ENCODE data around the gene MYO7B. TPM values are rescaled to one million over a fixed set of nuclear protein-coding genes. Genes with fewer than 3 reads are reported as not detected.
A peak's percentile ranks its signal among the peaks of the same experiment; 100 is the strongest.

MYO7B gene
- total and polyA plus RNA-seq, 2 donors (not counting 1 experiment from before 2014, with no cell fraction given), result under 0.01 TPM; not detected in 1

DNA sequence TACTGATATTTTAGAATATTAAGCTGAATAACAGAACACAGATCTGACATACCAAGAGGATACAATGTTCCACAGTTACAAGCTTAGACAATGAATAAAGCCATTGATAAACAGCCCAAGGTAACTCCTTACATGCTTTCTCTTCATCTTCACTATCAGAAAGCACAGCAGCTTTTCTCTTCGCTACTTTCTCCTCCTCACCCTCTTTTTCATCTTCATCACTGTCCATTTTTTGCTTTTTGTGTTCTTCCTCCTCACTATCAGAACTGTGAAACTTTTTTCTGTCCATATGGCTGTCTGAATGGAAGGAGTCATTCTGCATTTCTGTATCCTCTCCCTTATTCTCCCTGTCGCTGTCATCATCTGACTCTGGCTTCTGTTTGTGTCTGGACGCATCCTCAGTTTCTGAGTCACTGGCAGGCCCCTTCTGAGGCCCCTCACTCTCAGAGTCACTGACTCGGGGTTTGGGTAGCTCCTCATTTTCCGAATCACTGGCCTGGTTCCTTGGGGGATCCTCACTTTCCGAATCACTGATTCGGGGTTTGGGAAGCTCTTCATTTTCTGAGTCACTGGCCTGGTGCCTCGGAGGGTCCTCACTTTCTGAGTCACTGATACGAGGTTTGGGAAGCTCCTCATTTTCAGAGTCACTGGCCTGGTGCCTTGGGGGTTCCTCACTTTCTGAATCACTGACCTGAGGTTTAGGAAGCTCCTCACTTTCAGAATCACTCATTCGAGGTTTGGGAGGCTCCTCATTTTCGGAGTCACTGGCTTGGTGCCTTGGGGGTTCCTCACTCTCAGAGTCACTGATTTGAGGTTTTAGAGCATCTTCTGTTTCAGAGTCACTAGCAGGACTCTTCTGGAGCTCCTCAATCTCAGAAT is 30.7 kb upstream of the MYO7B start:
- Histone ChIP-seq H3K4me2 (ENCODE audit: extremely low read depth, insufficient read depth, low read length) (no peak overlapping the region), H3K9me3 (ENCODE audit: control insufficient read depth, insufficient read depth, low read depth, low read length) (no peaks in the 10 kb centered on the region), H3K79me2 (ENCODE audit: control insufficient read depth, insufficient read depth, low read length) (peaks cover 30% of the 10 kb centered on the region), H3K4me3 (replicated peaks in 1 of 4; ENCODE audit: control extremely low read depth in 1 of 4, insufficient read depth in 1 of 4, low read depth in 3 of 4, low read length in 4 of 4) (no peak overlapping the region), H3K9ac (ENCODE audit: insufficient read depth, low read length) (no peak overlapping the region), H3K27ac (ENCODE audit: insufficient read depth, low read length) (peak overlapping the region; percentile 41), H2AFZ (ENCODE audit: low read length) (no peak overlapping the region), H3K36me3 (ENCODE audit: control insufficient read depth, insufficient read depth, low read length) (peaks cover 11% of the 10 kb centered on the region), H3K4me1 (ENCODE audit: control insufficient read depth, extremely low read depth, insufficient read depth, low read length) (peaks cover 13% of the 10 kb centered on the region), H4K20me1 (ENCODE audit: control insufficient read depth, extremely low read depth, insufficient read depth, low read length) (peaks cover 1% of the 10 kb centered on the region), H3K27me3 (ENCODE audit: control insufficient read depth, insufficient read depth, low read length) (no peaks in the 10 kb centered on the region)
- no peak for DNase-seq (ENCODE audit: low read depth in 2 of 2)
- TF ChIP-seq, protein P1, sequence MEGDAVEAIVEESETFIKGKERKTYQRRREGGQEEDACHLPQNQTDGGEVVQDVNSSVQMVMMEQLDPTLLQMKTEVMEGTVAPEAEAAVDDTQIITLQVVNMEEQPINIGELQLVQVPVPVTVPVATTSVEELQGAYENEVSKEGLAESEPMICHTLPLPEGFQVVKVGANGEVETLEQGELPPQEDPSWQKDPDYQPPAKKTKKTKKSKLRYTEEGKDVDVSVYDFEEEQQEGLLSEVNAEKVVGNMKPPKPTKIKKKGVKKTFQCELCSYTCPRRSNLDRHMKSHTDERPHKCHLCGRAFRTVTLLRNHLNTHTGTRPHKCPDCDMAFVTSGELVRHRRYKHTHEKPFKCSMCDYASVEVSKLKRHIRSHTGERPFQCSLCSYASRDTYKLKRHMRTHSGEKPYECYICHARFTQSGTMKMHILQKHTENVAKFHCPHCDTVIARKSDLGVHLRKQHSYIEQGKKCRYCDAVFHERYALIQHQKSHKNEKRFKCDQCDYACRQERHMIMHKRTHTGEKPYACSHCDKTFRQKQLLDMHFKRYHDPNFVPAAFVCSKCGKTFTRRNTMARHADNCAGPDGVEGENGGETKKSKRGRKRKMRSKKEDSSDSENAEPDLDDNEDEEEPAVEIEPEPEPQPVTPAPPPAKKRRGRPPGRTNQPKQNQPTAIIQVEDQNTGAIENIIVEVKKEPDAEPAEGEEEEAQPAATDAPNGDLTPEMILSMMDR (conservative IDR thresholded peaks at IDR 0.05 in 1 of 2, IDR thresholded peaks at IDR 0.05 in 1 of 2; ENCODE audit: low read depth in 1 of 2, low read length in 2 of 2), result no peak
- TF ChIP-seq EZH2 (IDR thresholded peaks at IDR 0.05; ENCODE audit: low read length, missing control alignments), result no peak

GRCh38 chr2:127506510-127506909 is 29.0 kb upstream of the MYO7B start:
- DNase-seq (ENCODE audit: low read depth in 2 of 2), result no peak
- no peaks in the 10 kb centered on the region for H3K9me3 ChIP-seq (ENCODE audit: control insufficient read depth, insufficient read depth, low read depth, low read length)
- no peak overlapping the region for H3K4me2 ChIP-seq (ENCODE audit: extremely low read depth, insufficient read depth, low read length)
- TF ChIP-seq, protein P1 (conservative IDR thresholded peaks at IDR 0.05 in 1 of 2, IDR thresholded peaks at IDR 0.05 in 1 of 2; ENCODE audit: low read depth in 1 of 2, low read length in 2 of 2), result no peak
- H3K79me2 ChIP-seq (ENCODE audit: control insufficient read depth, insufficient read depth, low read length), result peaks cover 47% of the 10 kb centered on the region
- peaks cover 6% of the 10 kb centered on the region for H3K36me3 ChIP-seq (ENCODE audit: control insufficient read depth, insufficient read depth, low read length)
- no peaks in the 10 kb centered on the region for H3K27me3 ChIP-seq (ENCODE audit: control insufficient read depth, insufficient read depth, low read length)
- no peak overlapping the region for H3K27ac ChIP-seq (ENCODE audit: insufficient read depth, low read length)
- H3K4me3 ChIP-seq (replicated peaks in 1 of 4; ENCODE audit: control extremely low read depth in 1 of 4, insufficient read depth in 1 of 4, low read depth in 3 of 4, low read length in 4 of 4), result no peak overlapping the region
- peaks cover 1% of the 10 kb centered on the region for H4K20me1 ChIP-seq (ENCODE audit: control insufficient read depth, extremely low read depth, insufficient read depth, low read length)
- no peak overlapping the region for H3K9ac ChIP-seq (ENCODE audit: insufficient read depth, low read length)
- peaks cover 13% of the 10 kb centered on the region for H3K4me1 ChIP-seq (ENCODE audit: control insufficient read depth, extremely low read depth, insufficient read depth, low read length)
- no peak overlapping the region for H2AFZ ChIP-seq (ENCODE audit: low read length)

DNA sequence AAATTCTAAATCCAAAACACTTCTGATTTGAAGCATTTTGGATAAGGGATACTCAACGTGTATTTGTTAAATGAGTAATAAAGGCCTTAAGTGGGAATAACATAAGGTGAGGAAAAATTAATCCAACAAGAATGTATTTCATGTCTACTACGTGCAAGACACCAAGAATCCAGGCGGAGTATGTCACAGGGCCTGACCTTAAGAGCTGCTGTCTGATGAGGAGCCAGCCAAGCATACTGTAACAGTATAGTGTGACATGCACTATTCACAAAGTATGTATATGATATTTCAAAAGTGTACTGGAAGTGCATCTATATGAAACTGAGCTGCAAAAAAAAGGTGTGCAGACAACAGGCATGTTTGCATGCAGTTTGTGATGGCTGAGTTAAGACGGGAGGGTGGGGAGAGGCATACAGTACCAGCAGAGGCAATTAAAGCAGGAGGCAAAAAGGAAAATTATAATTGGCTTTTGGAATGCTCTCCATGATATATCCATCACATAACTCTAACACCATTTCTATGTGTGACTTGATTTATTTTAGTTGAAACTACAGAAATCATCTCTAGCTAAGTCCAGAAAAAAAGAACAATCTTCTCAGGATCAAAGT is 27.4 kb upstream of the MYO7B start:
- peaks cover 1% of the 10 kb centered on the region for H4K20me1 ChIP-seq (ENCODE audit: control insufficient read depth, extremely low read depth, insufficient read depth, low read length)
- H3K79me2 ChIP-seq (ENCODE audit: control insufficient read depth, insufficient read depth, low read length), result peaks cover 59% of the 10 kb centered on the region
- H3K4me3 ChIP-seq (replicated peaks in 1 of 4; ENCODE audit: control extremely low read depth in 1 of 4, insufficient read depth in 1 of 4, low read depth in 3 of 4, low read length in 4 of 4), result peak overlapping the region in 1 of 4 experiments; percentile 18
- peak; percentile 49 to 50 for DNase-seq (ENCODE audit: low read depth in 2 of 2)
- peaks cover 2% of the 10 kb centered on the region for H3K36me3 ChIP-seq (ENCODE audit: control insufficient read depth, insufficient read depth, low read length)
- no peak overlapping the region for H3K9ac ChIP-seq (ENCODE audit: insufficient read depth, low read length)
- no peaks in the 10 kb centered on the region for H3K27me3 ChIP-seq (ENCODE audit: control insufficient read depth, insufficient read depth, low read length)
- no peak for TF ChIP-seq EZH2 (IDR thresholded peaks at IDR 0.05; ENCODE audit: low read length, missing control alignments)
- TF ChIP-seq, protein P1 (conservative IDR thresholded peaks at IDR 0.05 in 1 of 2, IDR thresholded peaks at IDR 0.05 in 1 of 2; ENCODE audit: low read depth in 1 of 2, low read length in 2 of 2), result no peak
- peak overlapping the region; percentile 46 for H3K27ac ChIP-seq (ENCODE audit: insufficient read depth, low read length)
- H2AFZ ChIP-seq (ENCODE audit: low read length), result no peak overlapping the region
- H3K9me3 ChIP-seq (ENCODE audit: control insufficient read depth, insufficient read depth, low read depth, low read length), result no peaks in the 10 kb centered on the region
- peaks cover 13% of the 10 kb centered on the region for H3K4me1 ChIP-seq (ENCODE audit: control insufficient read depth, extremely low read depth, insufficient read depth, low read length)
- peak overlapping the region; percentile 26 for H3K4me2 ChIP-seq (ENCODE audit: extremely low read depth, insufficient read depth, low read length)
